CD4-positive, alpha-beta T cell treated with Interleukin-6 for 4 hours (primary cell): ENCODE results near the gene AP4M1.

Experiments used
- DNase-seq: peaks from one replicate; pipeline ENCODE4 v3.0.0-alpha.2; 2020; ENCODE audit warnings: mixed read lengths

Gene AP4M1

GRCh38 chr7:100101016-100101862 is at the start of gene AP4M1, which contains the start of gene MCM7:
TSS of gene AP4M1 (plus strand) at chr7:100101643. CDS start at chr7:100101715, 72 bp downstream.
TSS of gene MCM7 (minus strand) at chr7:100101397. CDS start at chr7:100101294, 103 bp downstream.
- DNase-seq, result peak; percentile 95

GRCh38 chr7:100053215-100053614 is 48.2 kb upstream of the AP4M1 start:
- DNase-seq, result peak; percentile 21

- DNase-seq, result no peak
These were observed 44.4 kb upstream of the AP4M1 start for GRCh38 chr7:100057006-100057405.

- no peak for DNase-seq
These were observed 42.1 kb upstream of the AP4M1 start for GRCh38 chr7:100059251-100059739.

GRCh38 chr7:100061518-100062193 is 39.8 kb upstream of the AP4M1 start:
- no peak for DNase-seq

- DNase-seq, result no peak
These were observed 38.1 kb upstream of the AP4M1 start for GRCh38 chr7:100063376-100063775.

GRCh38 chr7:100064162-100064561 is 37.3 kb upstream of the AP4M1 start:
- DNase-seq, result no peak

GRCh38 chr7:100065452-100066186 is 35.8 kb upstream of the AP4M1 start:
- no peak for DNase-seq

GRCh38 chr7:100066953-100067352 is 34.5 kb upstream of the AP4M1 start:
- DNase-seq, result no peak

- DNase-seq, result no peak
These were observed 31.5 kb upstream of the AP4M1 start for GRCh38 chr7:100069991-100070390.

GRCh38 chr7:100071018-100071723 is 30.3 kb upstream of the AP4M1 start:
- no peak for DNase-seq

- no peak for DNase-seq
These were observed 29.0 kb upstream of the AP4M1 start for GRCh38 chr7:100072462-100072861.

- no peak for DNase-seq
These were observed 26.6 kb upstream of the AP4M1 start for GRCh38 chr7:100074841-100075240.

- DNase-seq, result no peak
These were observed 26.0 kb upstream of the AP4M1 start for GRCh38 chr7:100075418-100075817.

- DNase-seq, result no peak
These were observed 24.2 kb upstream of the AP4M1 start for GRCh38 chr7:100077205-100077604.

- no peak for DNase-seq
These were observed 22.4 kb upstream of the AP4M1 start for GRCh38 chr7:100079024-100079560.

- no peak for DNase-seq
These were observed 20.4 kb upstream of the AP4M1 start for GRCh38 chr7:100080907-100081534.

GRCh38 chr7:100081535-100082102 is 19.8 kb upstream of the AP4M1 start, which contains the start of gene ZNF3:
TSS of gene ZNF3 (minus strand) at chr7:100081723. CDS start at chr7:100077357, 4,366 bp downstream.
- DNase-seq, result peak; percentile 96

GRCh38 chr7:100082978-100083377 is 18.5 kb upstream of the AP4M1 start:
- no peak for DNase-seq

GRCh38 chr7:100085515-100085914 is 15.9 kb upstream of the AP4M1 start:
- no peak for DNase-seq

GRCh38 chr7:100087055-100087750 is 14.2 kb upstream of the AP4M1 start:
- no peak for DNase-seq
